Measurements from ENCODE around the gene ASAH2B. TPM values are rescaled to one million over a fixed set of nuclear protein-coding genes. Genes with fewer than 3 reads are reported as not detected.
A peak's percentile ranks its signal among the peaks of the same experiment; 100 is the strongest.

The ASAH2B gene
- total and polyA plus RNA-seq, 2 of the 13 experiments (the other 11 are each of a cell fraction or from before 2014, with no cell fraction given), result 4.2 to 4.6 TPM

DNA sequence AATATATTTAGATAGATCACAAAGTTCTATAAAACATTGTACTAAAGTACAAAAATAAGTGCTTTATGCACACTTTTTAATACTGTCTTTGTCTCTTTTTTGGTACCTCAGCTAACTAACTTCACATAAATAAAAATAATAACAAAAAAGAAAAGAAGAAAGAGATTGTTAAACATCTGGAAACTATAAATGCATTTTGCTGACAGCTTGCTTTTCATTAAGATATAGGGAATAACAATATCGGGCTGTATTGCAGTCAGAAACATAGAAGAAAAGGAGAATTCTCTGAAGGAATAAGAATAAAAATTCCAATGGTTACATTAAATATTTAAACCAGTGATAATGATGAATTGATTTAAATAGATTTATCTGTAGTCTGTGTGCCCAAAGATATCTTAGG, 59.9 kb downstream of the ASAH2B start:
- no peak overlapping the region for H2AFZ ChIP-seq (ENCODE audit: low read length)
- DNase-seq (ENCODE audit: low spot score) (no peak), FAIRE-seq (no peak), ATAC-seq (no peak)
- POLR2A ChIA-PET, result no interaction called here
- CTCF ChIA-PET (ENCODE audit: low intra/inter-chr PET ratio, low total read pairs), result no interaction called here
- H3K79me2 ChIP-seq (ENCODE audit: insufficient read depth, low read length), result no peaks in the 10 kb centered on the region
- no peaks in the 10 kb centered on the region for H3K36me3 ChIP-seq (replicated peaks in 1 of 2; ENCODE audit: control insufficient read depth in 1 of 2, insufficient read depth in 2 of 2, low read length in 2 of 2)
- intact Hi-C loops (cut with micrococcal nuclease; ENCODE audit: unreplicated experiment), result loop anchor here (10.0 kb wide), 1 partner anchor 195 kb away; no protein-coding TSS in a partner anchor
- H3K27ac ChIP-seq (ENCODE audit: extremely low read length, insufficient read depth, low read length), result no peak overlapping the region
- BruUV-seq (replicated peaks), result no TSS peak
- H3K4me1 ChIP-seq (ENCODE audit: insufficient read depth, low read length), result peaks cover 10% of the 10 kb centered on the region
- WGBS (ENCODE audit: low lambda C conversion rate), result 100% methylated on average over 1 of the region's 1 CpG
- H3K9ac ChIP-seq (ENCODE audit: insufficient read depth, low read depth, low read length), result no peak overlapping the region
- H3K4me3 ChIP-seq (replicated peaks in 1 of 3; ENCODE audit: insufficient read depth in 1 of 3, low read depth in 2 of 3, low read length in 3 of 3), result no peak overlapping the region
- no peak overlapping the region for H3K4me2 ChIP-seq (ENCODE audit: low read depth, low read length)
- TF ChIP-seq KLF9 (CRISPR knock-in tag; IDR thresholded peaks at IDR 0.05; ENCODE audit: low read depth), result no peak
- peak in 1 of 2 experiments; percentile 51; a peak in 2 of 4 replicates for TF ChIP-seq MAFK (conservative IDR thresholded peaks at IDR 0.05 in 1 of 2, IDR thresholded peaks at IDR 0.05 in 1 of 2; ENCODE audit: low read length in 2 of 2)
- H3K9me3 ChIP-seq (ENCODE audit: low read length), result no peaks in the 10 kb centered on the region
- in situ Hi-C loops (cut with HindIII; ENCODE audit: extremely low pct_ligation_motif_present, low pct_unique_long_range_greater_than_20kb), result no loop called here
- H4K20me1 ChIP-seq (ENCODE audit: insufficient read depth, low read length), result no peaks in the 10 kb centered on the region
- no peaks in the 10 kb centered on the region for H3K27me3 ChIP-seq (ENCODE audit: control insufficient read depth in 1 of 2, insufficient read depth in 2 of 2, low read length in 2 of 2)

DNA sequence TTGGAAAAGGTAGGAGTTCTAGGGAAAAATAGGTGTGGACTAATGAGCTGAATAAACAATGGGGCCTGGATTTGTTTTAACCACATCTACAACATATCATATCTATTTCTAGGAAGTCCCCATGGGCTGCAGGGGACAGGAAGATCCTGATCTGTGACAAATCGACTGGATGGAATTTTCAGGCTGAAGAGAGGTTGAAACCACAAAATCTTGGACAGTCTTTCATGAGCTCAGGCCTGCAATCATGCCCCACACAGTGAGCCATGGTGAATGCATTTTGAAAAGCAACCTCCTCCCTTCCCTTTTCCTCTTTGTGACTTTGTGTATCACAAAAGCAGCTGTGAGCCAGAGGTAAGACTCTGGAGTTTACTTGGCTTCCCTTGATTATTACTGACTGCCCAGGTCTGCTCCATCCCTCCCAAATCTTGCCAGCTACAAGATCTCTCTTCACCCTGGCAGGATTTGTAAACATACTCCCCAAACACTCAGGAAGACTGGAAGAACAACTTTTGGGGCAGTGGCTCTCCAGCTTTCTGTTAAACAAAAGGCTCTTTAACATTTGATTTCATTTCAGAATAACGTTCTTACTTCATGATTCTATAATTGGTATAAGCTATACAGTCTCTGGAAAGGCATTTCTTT, 66.4 kb downstream of the ASAH2B start:
- Histone ChIP-seq H3K4me1 (ENCODE audit: insufficient read depth, low read length) (peaks cover 24% of the 10 kb centered on the region), H3K9ac (ENCODE audit: insufficient read depth, low read depth, low read length) (no peak overlapping the region), H3K36me3 (replicated peaks in 1 of 2; ENCODE audit: control insufficient read depth in 1 of 2, insufficient read depth in 2 of 2, low read length in 2 of 2) (peaks cover 6 to 30% of the 10 kb centered on the region in 2 experiments), H3K9me3 (ENCODE audit: low read length) (no peaks in the 10 kb centered on the region), H3K79me2 (ENCODE audit: insufficient read depth, low read length) (no peaks in the 10 kb centered on the region), H3K27ac (ENCODE audit: extremely low read length, insufficient read depth, low read length) (no peak overlapping the region), H4K20me1 (ENCODE audit: insufficient read depth, low read length) (no peaks in the 10 kb centered on the region), H3K4me2 (ENCODE audit: low read depth, low read length) (no peak overlapping the region), H2AFZ (ENCODE audit: low read length) (no peak overlapping the region), H3K27me3 (ENCODE audit: control insufficient read depth in 1 of 2, insufficient read depth in 2 of 2, low read length in 2 of 2) (no peaks in the 10 kb centered on the region), H3K4me3 (replicated peaks in 1 of 3; ENCODE audit: insufficient read depth in 1 of 3, low read depth in 2 of 3, low read length in 3 of 3) (no peak overlapping the region)
- no TSS peak for BruUV-seq (replicated peaks)
- in situ Hi-C loops (cut with HindIII; ENCODE audit: extremely low pct_ligation_motif_present, low pct_unique_long_range_greater_than_20kb) (no loop called here), intact Hi-C loops (cut with micrococcal nuclease; ENCODE audit: unreplicated experiment) (no loop called here)
- POLR2A ChIA-PET, result no interaction called here
- CTCF ChIA-PET (ENCODE audit: low intra/inter-chr PET ratio, low total read pairs), result no interaction called here
- TF ChIP-seq RBM22 (optimal IDR thresholded peaks at IDR 0.05; ENCODE audit: low read length), result peak; percentile 29
- TF ChIP-seq ZNF263 (CRISPR knock-in tag; IDR thresholded peaks at IDR 0.05), result no peak
- no peak for TF ChIP-seq PCBP2 (optimal IDR thresholded peaks at IDR 0.05; ENCODE audit: low read depth, low read length, poor library complexity, severe bottlenecking)
- DNase-seq (ENCODE audit: low spot score) (no peak), FAIRE-seq (no peak), ATAC-seq (no peak)
- WGBS (ENCODE audit: low lambda C conversion rate), result 75% methylated on average over 2 of the region's 2 CpGs

All from HepG2 (cell line).